Ovary (tissue), 3 donors: ENCODE results near the gene SREK1IP1.

Experiments used
- CTCF ChIP-seq, 3 donors: fragments of 450-650 bp in 2 of 3; fragments of 200-600 bp in 1 of 3; IDR thresholded peaks; one replicate each; pipeline versions ENCODE4 v1.5.1 to v1.8.0; 2016 to 2022; ENCODE audit warnings: antibody characterized with exemption in 3 of 3, mild to moderate bottlenecking in 1 of 3
- POLR2A ChIP-seq: fragments of 450-650 bp; IDR thresholded peaks from one replicate; pipeline ENCODE4 v1.6.1; 2017; ENCODE audit warnings: antibody characterized with exemption, mild to moderate bottlenecking, moderate library complexity
- donor health status: DM: no; HTN: no; CAD: no.

- TF ChIP-seq POLR2A (no peak), CTCF (IDR thresholded peaks at IDR 0.05) (peak; percentile 66 to 87 (median 82))
Observed at GRCh38 chr5:64784451-64785025, 16.0 kb upstream of the SREK1IP1 start.
